ENCODE results near the gene MAPK9. TPM values are rescaled to one million over a fixed set of nuclear protein-coding genes. Genes with fewer than 3 reads are reported as not detected.
A peak's percentile ranks its signal among the peaks of the same experiment; 100 is the strongest.

Gene MAPK9
- total RNA-seq, 1 donor, result 33.2 TPM

GRCh38 chr5:180201051-180201987, 90.6 kb downstream of the MAPK9 start:
- peak; percentile 46 for TF ChIP-seq CTCF (IDR thresholded peaks at IDR 0.05; ENCODE audit: insufficient read depth, low read depth, low read length)
- DNase-seq (ENCODE audit: low read depth), result peak; percentile 33
- H3K4me3 ChIP-seq (ENCODE audit: low read depth, low read length), result no peak overlapping the region

- H3K4me3 ChIP-seq (ENCODE audit: low read depth, low read length), result no peak overlapping the region
- no peak for TF ChIP-seq CTCF (IDR thresholded peaks at IDR 0.05; ENCODE audit: insufficient read depth, low read depth, low read length)
- no peak for DNase-seq (ENCODE audit: low read depth)
Measured at GRCh38 chr5:180199390-180199789, 92.5 kb downstream of the MAPK9 start.

GRCh38 chr5:180198208-180198607, 93.7 kb downstream of the MAPK9 start:
- DNase-seq (ENCODE audit: low read depth), result no peak
- H3K4me3 ChIP-seq (ENCODE audit: low read depth, low read length), result no peak overlapping the region
- TF ChIP-seq CTCF (IDR thresholded peaks at IDR 0.05; ENCODE audit: insufficient read depth, low read depth, low read length), result no peak

- no peak overlapping the region for H3K4me3 ChIP-seq (ENCODE audit: low read depth, low read length)
- TF ChIP-seq CTCF (IDR thresholded peaks at IDR 0.05; ENCODE audit: insufficient read depth, low read depth, low read length), result no peak
- DNase-seq (ENCODE audit: low read depth), result no peak
Measured at GRCh38 chr5:180197016-180197702, 94.7 kb downstream of the MAPK9 start.

- no peak overlapping the region for H3K4me3 ChIP-seq (ENCODE audit: low read depth, low read length)
- DNase-seq (ENCODE audit: low read depth), result no peak
- TF ChIP-seq CTCF (IDR thresholded peaks at IDR 0.05; ENCODE audit: insufficient read depth, low read depth, low read length), result no peak
Measured at GRCh38 chr5:180194410-180195345, 97.2 kb downstream of the MAPK9 start.

- no peak for TF ChIP-seq CTCF (IDR thresholded peaks at IDR 0.05; ENCODE audit: insufficient read depth, low read depth, low read length)
- no peak for DNase-seq (ENCODE audit: low read depth)
- H3K4me3 ChIP-seq (ENCODE audit: low read depth, low read length), result no peak overlapping the region
Measured at GRCh38 chr5:180193749-180194375, 98.0 kb downstream of the MAPK9 start.

All from fibroblast of villous mesenchyme (primary cell).